GM12878 (cell line): Measurements from ENCODE around the gene TCF4. TPM values are rescaled to one million over a fixed set of nuclear protein-coding genes. Genes with fewer than 3 reads are reported as not detected.

Experiments
- ATAC-seq: fragments of 200-7000 bp; cut with Tn5 transposase; 3 replicates; pipeline ENCODE4 v1.9.1; 2020; ENCODE audit warnings: mild to moderate bottlenecking, moderate library complexity
- BruUV-seq: library from RNA; stranded (reverse); fragments of 400-500 nt; replicated peaks from 2 replicates; lab custom pipeline; 2021; lab: Mats Ljungman, UMichigan
- CTCF ChIA-PET: fragments of 300-600 bp; sonication (Branson Sonifier 250); formaldehyde crosslinking; extraction: SDS; loops from one replicate; lab custom pipeline; 2021; ENCODE audit warnings: inconsistent platforms; lab: Yijun Ruan, JAX
- POLR2A ChIA-PET: fragments of 350-600 bp; formaldehyde crosslinking; extraction: SDS; loops from one replicate; lab custom pipeline; 2021; ENCODE audit warnings: inconsistent platforms; lab: Charles Lee
- RAD21 ChIA-PET: fragments of 300-600 bp; sonication (Branson Sonifier 250); formaldehyde crosslinking; loops from one replicate; lab custom pipeline; 2023; ENCODE audit warnings: antibody characterized with exemption; ENCODE audit not compliant: unreplicated experiment; lab: Charles Lee
- SMC1A ChIA-PET: fragments of 300-600 bp; sonication (Branson Sonifier 250); formaldehyde crosslinking; loops from one replicate; lab custom pipeline; 2023; ENCODE audit not compliant: unreplicated experiment, uncharacterized antibody; lab: Charles Lee
- DNase-seq: peaks from one replicate; pipeline ENCODE4 v3.0.0-alpha.2; 2011; ENCODE audit warnings: low read depth, low spot score
- FAIRE-seq: peaks from 3 replicates; lab custom pipeline; 2011; peaks lifted over from hg19 to GRCh38; lab: Jason Lieb, UNC
- H2AFZ ChIP-seq: 2 replicates; pipeline ENCODE4 v1.6.0; 2011; ENCODE audit warnings: low read depth, low read length, control low read depth; ENCODE audit not compliant: control insufficient read depth
- H3K27ac ChIP-seq: 2 replicates; pipeline ENCODE4 v1.5.1; 2011; ENCODE audit warnings: control low read depth; ENCODE audit not compliant: control insufficient read depth, insufficient read depth
- H3K27me3 ChIP-seq, 2 experiments: replicated peaks in 1 of 2; 2 replicates each; pipeline versions ENCODE4 v1.6.0 to v1.6.1; 2011; ENCODE audit warnings: low read length in 1 of 2; ENCODE audit not compliant: control insufficient read depth in 2 of 2, insufficient read depth in 2 of 2
- H3K36me3 ChIP-seq, 2 experiments: 2 replicates each; pipeline ENCODE4 v1.5.1; 2011; ENCODE audit warnings: low read length in 1 of 2; ENCODE audit not compliant: control insufficient read depth in 2 of 2, insufficient read depth in 2 of 2
- H3K4me1 ChIP-seq: 2 replicates; pipeline ENCODE4 v1.6.1; 2011; ENCODE audit warnings: mild to moderate bottlenecking, low read length, moderate library complexity, mixed read lengths; ENCODE audit not compliant: control insufficient read depth, insufficient read depth
- H3K4me2 ChIP-seq: 2 replicates; pipeline ENCODE4 v1.6.0; 2011; ENCODE audit warnings: control low read depth; ENCODE audit not compliant: control insufficient read depth, insufficient read depth
- H3K4me3 ChIP-seq: fragments of 200-600 bp; sonication (generic); 2 replicates; pipeline ENCODE4 v1.5.1; 2016
- H3K79me2 ChIP-seq: 2 replicates; pipeline ENCODE4 v1.6.0; 2011; ENCODE audit warnings: low read length; ENCODE audit not compliant: control insufficient read depth, insufficient read depth
- H3K9ac ChIP-seq: 2 replicates; pipeline ENCODE4 v1.8.0; 2011; ENCODE audit warnings: low read length, control low read depth, mixed read lengths; ENCODE audit not compliant: control insufficient read depth, insufficient read depth
- H3K9me3 ChIP-seq: replicated peaks from 3 replicates; pipeline ENCODE4 v1.5.1; 2011; ENCODE audit warnings: mild to moderate bottlenecking, low read length; ENCODE audit not compliant: control insufficient read depth, insufficient read depth
- H4K20me1 ChIP-seq: 2 replicates; pipeline ENCODE4 v1.6.0; 2011; ENCODE audit not compliant: control insufficient read depth, insufficient read depth
- IRF5 ChIP-seq: fragments of 450-650 bp; IDR thresholded peaks from 2 replicates; pipeline ENCODE4 v1.6.1; 2017; ENCODE audit warnings: borderline replicate concordance
- NFXL1 ChIP-seq: fragments of 450-650 bp; IDR thresholded peaks from 2 replicates; pipeline ENCODE4 v1.6.1; 2017; ENCODE audit warnings: antibody characterized with exemption, mild to moderate bottlenecking, borderline replicate concordance
- POLR2AphosphoS5 ChIP-seq: IDR thresholded peaks from 2 replicates; pipeline ENCODE4 v1.6.1; 2011; ENCODE audit warnings: mild to moderate bottlenecking, low read length, inconsistent platforms
- SMAD1 ChIP-seq: fragments of 450-650 bp; IDR thresholded peaks from 2 replicates; pipeline ENCODE4 v1.6.1; 2018; ENCODE audit warnings: mild to moderate bottlenecking, low read depth; ENCODE audit not compliant: partially characterized antibody
- SP1 ChIP-seq: IDR thresholded peaks from one replicate; pipeline ENCODE4 v1.6.1; 2011; ENCODE audit warnings: low read depth, low read length
- SPI1 ChIP-seq: IDR thresholded peaks from 2 replicates; pipeline ENCODE4 v1.6.1; 2011; ENCODE audit warnings: low read depth, mild to moderate bottlenecking, low read length, moderate library complexity, borderline replicate concordance; ENCODE audit not compliant: insufficient read depth
- STAT3 ChIP-seq: IDR thresholded peaks from 2 replicates; pipeline ENCODE4 v1.6.1; 2011; ENCODE audit warnings: low read depth, low read length, improper control_type of control experiment
- USF1 ChIP-seq: IDR thresholded peaks from 2 replicates; pipeline ENCODE4 v1.6.1; 2011; ENCODE audit warnings: borderline replicate concordance, low read depth, mild to moderate bottlenecking, moderate library complexity, mixed read lengths, low read length; ENCODE audit not compliant: insufficient read depth; ENCODE audit errors: extremely low read length
- WGBS: methylation state at CpG from one replicate; pipeline ENCODE4 v1.1.6; 2016; ENCODE audit warnings: low lambda C conversion rate; ENCODE audit not compliant: insufficient replicate concordance, insufficient coverage; ENCODE audit errors: missing lambda C conversion rate; 5-methylcytosine and 5-hydroxymethylcytosine counted together
- in situ Hi-C: fragments of 300-500 bp; cut with MboI; formaldehyde crosslinking; loops from 9 replicates; pipeline ENCODE4 v1.14.3; 2018; ENCODE audit warnings: mixed read lengths
- intact Hi-C: fragments of 100-400 bp; cut with micrococcal nuclease; formaldehyde crosslinking; loops from one replicate; pipeline ENCODE4 v1.14.2; 2022; ENCODE audit not compliant: unreplicated experiment
- polyA plus RNA-seq, 11 experiments: library from polyadenylated mRNA; depleted of rRNA in 4 of 11; unstranded in 6 of 11; stranded (reverse) in 5 of 11; fragments of >200 nt; fragmentation: Nextera tagmentation in 4 of 11; fragmentation: Illumina TruSeq in 1 of 11; extraction: Ambion mirVana in 4 of 11; extraction: Trizol in 1 of 11; gene quantifications; 1 replicate in 1 of 11; 2 replicates in 10 of 11; pipeline versions ENCODE4 v1.2.1 to v1.2.3, GENCODE V29; 2011 to 2016; ENCODE audit warnings: inconsistent platforms in 2 of 11, missing spikeins in 2 of 11, low read depth in 1 of 11
- total RNA-seq, 4 experiments: library from RNA; depleted of rRNA in 3 of 4; stranded (reverse); fragments of >200 nt in 3 of 4; fragmentation: Illumina TruSeq in 1 of 4; extraction: Trizol in 1 of 4; gene quantifications; 2 replicates each; pipeline versions ENCODE4 v1.2.1 to v1.2.3, GENCODE V29; 2013 to 2021
- TF ChIP-seq, protein P1 (sequence below): IDR thresholded peaks from 2 replicates; pipeline ENCODE4 v1.6.1; 2011; ENCODE audit warnings: borderline replicate concordance, low read depth, mild to moderate bottlenecking, moderate library complexity, low read length; ENCODE audit not compliant: insufficient read depth, poor library complexity, severe bottlenecking
- TF ChIP-seq, protein P2 (sequence below): fragments of 450-650 bp; IDR thresholded peaks from 2 replicates; pipeline ENCODE4 v1.6.1; 2014; ENCODE audit warnings: mild to moderate bottlenecking

Gene TCF4
- total and polyA plus RNA-seq, 10 of the 15 experiments (the other 5 are each of a cell fraction or from before 2014, with no cell fraction given), result 15.2 to 94.0 (median 31.5) TPM

- SMC1A ChIA-PET, result no interaction called here
- in situ Hi-C loops (no loop called here), intact Hi-C loops (no loop called here)
- FAIRE-seq (no peak), DNase-seq (no peak), ATAC-seq (no peak)
- POLR2A ChIA-PET, result no interaction called here
- no peaks in the 10 kb centered on the region for H4K20me1 ChIP-seq
- no peak overlapping the region for H3K9ac ChIP-seq
- H3K36me3 ChIP-seq, result no peaks in the 10 kb centered on the region
- no peaks in the 10 kb centered on the region for H3K9me3 ChIP-seq
- H3K27me3 ChIP-seq, result no peaks in the 10 kb centered on the region
- 55% methylated on average over 5 of the region's 5 CpGs for WGBS
- H3K4me1 ChIP-seq, result no peaks in the 10 kb centered on the region
- H2AFZ ChIP-seq, result no peak overlapping the region
- no peak overlapping the region for H3K27ac ChIP-seq
- TF ChIP-seq SP1 (no peak), POLR2AphosphoS5 (no peak), SPI1 (no peak), STAT3 (no peak), NFXL1 (no peak), IRF5 (no peak), USF1 (no peak), SMAD1 (no peak)
- TF ChIP-seq, protein P1, sequence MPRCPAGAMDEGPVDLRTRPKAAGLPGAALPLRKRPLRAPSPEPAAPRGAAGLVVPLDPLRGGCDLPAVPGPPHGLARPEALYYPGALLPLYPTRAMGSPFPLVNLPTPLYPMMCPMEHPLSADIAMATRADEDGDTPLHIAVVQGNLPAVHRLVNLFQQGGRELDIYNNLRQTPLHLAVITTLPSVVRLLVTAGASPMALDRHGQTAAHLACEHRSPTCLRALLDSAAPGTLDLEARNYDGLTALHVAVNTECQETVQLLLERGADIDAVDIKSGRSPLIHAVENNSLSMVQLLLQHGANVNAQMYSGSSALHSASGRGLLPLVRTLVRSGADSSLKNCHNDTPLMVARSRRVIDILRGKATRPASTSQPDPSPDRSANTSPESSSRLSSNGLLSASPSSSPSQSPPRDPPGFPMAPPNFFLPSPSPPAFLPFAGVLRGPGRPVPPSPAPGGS, result no peak
- TF ChIP-seq, protein P2, sequence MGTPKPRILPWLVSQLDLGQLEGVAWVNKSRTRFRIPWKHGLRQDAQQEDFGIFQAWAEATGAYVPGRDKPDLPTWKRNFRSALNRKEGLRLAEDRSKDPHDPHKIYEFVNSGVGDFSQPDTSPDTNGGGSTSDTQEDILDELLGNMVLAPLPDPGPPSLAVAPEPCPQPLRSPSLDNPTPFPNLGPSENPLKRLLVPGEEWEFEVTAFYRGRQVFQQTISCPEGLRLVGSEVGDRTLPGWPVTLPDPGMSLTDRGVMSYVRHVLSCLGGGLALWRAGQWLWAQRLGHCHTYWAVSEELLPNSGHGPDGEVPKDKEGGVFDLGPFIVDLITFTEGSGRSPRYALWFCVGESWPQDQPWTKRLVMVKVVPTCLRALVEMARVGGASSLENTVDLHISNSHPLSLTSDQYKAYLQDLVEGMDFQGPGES, result no peak
- RAD21 ChIA-PET, result no interaction called here
- no peak overlapping the region for H3K4me3 ChIP-seq
- H3K79me2 ChIP-seq, result no peaks in the 10 kb centered on the region
- CTCF ChIA-PET, result no interaction called here
- no peak overlapping the region for H3K4me2 ChIP-seq
- no TSS peak for BruUV-seq
Measured at GRCh38 chr18:55546851-55547704, 40.9 kb downstream of the TCF4 start.
